Uterus (tissue), 2 donors: ENCODE results near the gene BCL11B.

Experiments used
- POLR2A ChIP-seq, 2 donors: fragments of 450-650 bp; IDR thresholded peaks; one replicate each; pipeline ENCODE4 v1.6.1; 2016; ENCODE audit warnings: antibody characterized with exemption in 2 of 2, mild to moderate bottlenecking in 1 of 2, moderate library complexity in 1 of 2
- TF ChIP-seq, protein P1 (sequence below), 4 experiments: fragments of 200-600 bp in 2 of 4; fragments of 450-650 bp in 2 of 4; sonication (generic) in 2 of 4; IDR thresholded peaks; one replicate each; pipeline ENCODE4 v1.5.1; 2016 to 2019; ENCODE audit warnings: antibody characterized with exemption in 4 of 4, mild to moderate bottlenecking in 2 of 4, moderate library complexity in 1 of 4

DNA sequence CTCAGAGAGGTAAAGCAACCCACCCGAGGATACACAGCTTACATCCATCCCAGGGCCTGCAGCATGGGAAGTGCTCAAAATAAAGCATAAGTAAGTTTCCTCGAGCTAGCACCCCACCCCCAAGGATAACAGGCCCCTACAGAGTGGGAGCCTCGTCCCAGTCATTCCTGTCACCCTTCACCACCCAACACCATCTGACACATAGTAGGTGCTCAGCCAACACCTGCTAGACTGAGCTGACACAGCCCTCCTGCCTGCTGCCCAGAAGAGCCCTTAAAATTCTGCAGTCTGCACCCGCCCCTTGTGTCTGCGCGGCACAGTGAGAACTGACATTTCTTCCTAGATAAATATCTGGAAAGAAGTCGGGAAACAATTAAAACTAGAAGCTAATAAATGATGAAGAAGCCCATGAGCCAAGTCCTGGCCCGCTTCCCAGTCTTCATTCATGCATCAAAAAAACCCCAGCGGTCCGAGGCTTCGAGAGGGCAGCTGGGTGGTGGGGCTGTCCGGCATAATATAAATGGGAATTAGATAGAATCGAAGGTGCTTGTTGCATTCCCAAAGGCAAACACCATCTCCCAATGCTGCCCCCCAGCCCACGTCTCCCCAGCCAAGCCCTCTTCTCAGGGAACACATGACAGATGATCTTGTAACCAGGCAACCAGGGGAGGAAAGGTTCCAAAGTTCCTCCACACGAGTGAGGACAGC lies 76.2 kb downstream of the BCL11B start:
- TF ChIP-seq, protein P1, sequence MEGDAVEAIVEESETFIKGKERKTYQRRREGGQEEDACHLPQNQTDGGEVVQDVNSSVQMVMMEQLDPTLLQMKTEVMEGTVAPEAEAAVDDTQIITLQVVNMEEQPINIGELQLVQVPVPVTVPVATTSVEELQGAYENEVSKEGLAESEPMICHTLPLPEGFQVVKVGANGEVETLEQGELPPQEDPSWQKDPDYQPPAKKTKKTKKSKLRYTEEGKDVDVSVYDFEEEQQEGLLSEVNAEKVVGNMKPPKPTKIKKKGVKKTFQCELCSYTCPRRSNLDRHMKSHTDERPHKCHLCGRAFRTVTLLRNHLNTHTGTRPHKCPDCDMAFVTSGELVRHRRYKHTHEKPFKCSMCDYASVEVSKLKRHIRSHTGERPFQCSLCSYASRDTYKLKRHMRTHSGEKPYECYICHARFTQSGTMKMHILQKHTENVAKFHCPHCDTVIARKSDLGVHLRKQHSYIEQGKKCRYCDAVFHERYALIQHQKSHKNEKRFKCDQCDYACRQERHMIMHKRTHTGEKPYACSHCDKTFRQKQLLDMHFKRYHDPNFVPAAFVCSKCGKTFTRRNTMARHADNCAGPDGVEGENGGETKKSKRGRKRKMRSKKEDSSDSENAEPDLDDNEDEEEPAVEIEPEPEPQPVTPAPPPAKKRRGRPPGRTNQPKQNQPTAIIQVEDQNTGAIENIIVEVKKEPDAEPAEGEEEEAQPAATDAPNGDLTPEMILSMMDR (IDR thresholded peaks at IDR 0.05): no peak
- no peak for TF ChIP-seq POLR2A (IDR thresholded peaks at IDR 0.05)
